ENCODE data around the gene ATP6V1F.

ATP6V1F gene

GRCh38 chr7:128835790-128836641 is 26.6 kb upstream of the ATP6V1F start:
- DNase-seq (ENCODE audit: low read depth): peak; percentile 59

- no peak for DNase-seq (ENCODE audit: low read depth)
These were observed 25.8 kb upstream of the ATP6V1F start for GRCh38 chr7:128836729-128837348.

- no peak for DNase-seq (ENCODE audit: low read depth)
These were observed 25.1 kb upstream of the ATP6V1F start for GRCh38 chr7:128837521-128837921.

GRCh38 chr7:128838109-128838779 is 24.4 kb upstream of the ATP6V1F start:
- DNase-seq (ENCODE audit: low read depth): no peak

GRCh38 chr7:128838981-128839731 is 23.5 kb upstream of the ATP6V1F start:
- no peak for DNase-seq (ENCODE audit: low read depth)

- DNase-seq (ENCODE audit: low read depth): no peak
These were observed 22.9 kb upstream of the ATP6V1F start for GRCh38 chr7:128839751-128840177.

GRCh38 chr7:128840326-128841170 is 22.1 kb upstream of the ATP6V1F start:
- no peak for DNase-seq (ENCODE audit: low read depth)

- no peak for DNase-seq (ENCODE audit: low read depth)
These were observed 21.4 kb upstream of the ATP6V1F start for GRCh38 chr7:128841171-128841690.

- DNase-seq (ENCODE audit: low read depth): peak; percentile 26
These were observed 20.6 kb upstream of the ATP6V1F start for GRCh38 chr7:128841921-128842673.

- DNase-seq (ENCODE audit: low read depth): no peak
These were observed 19.7 kb upstream of the ATP6V1F start for GRCh38 chr7:128842674-128843641.

GRCh38 chr7:128843938-128844621 is 18.6 kb upstream of the ATP6V1F start:
- DNase-seq (ENCODE audit: low read depth): no peak

- DNase-seq (ENCODE audit: low read depth): no peak
These were observed 17.8 kb upstream of the ATP6V1F start for GRCh38 chr7:128844777-128845311.

GRCh38 chr7:128845475-128845874 is 17.2 kb upstream of the ATP6V1F start:
- DNase-seq (ENCODE audit: low read depth): no peak

- DNase-seq (ENCODE audit: low read depth): no peak
These were observed 16.7 kb upstream of the ATP6V1F start for GRCh38 chr7:128845987-128846386.

GRCh38 chr7:128846781-128847444 is 15.7 kb upstream of the ATP6V1F start:
- DNase-seq (ENCODE audit: low read depth): no peak

- DNase-seq (ENCODE audit: low read depth): no peak
These were observed 14.9 kb upstream of the ATP6V1F start for GRCh38 chr7:128847721-128848211.

Measured in iris pigment epithelial cell (primary cell).